Stomach (tissue), 9 donors: ENCODE data around the gene GRIA4. TPM values are rescaled to one million over a fixed set of nuclear protein-coding genes. Genes with fewer than 3 reads are reported as not detected.

ENCODE experiments used
- DNase-seq, 2 donors: peaks; one replicate each; pipeline versions ENCODE4 v3.0.0 to v3.0.0-alpha.2; 2013 to 2019
- H3K27ac ChIP-seq, 5 donors: fragments of 200-600 bp in 4 of 5; sonication (generic) in 4 of 5; one replicate each; pipeline ENCODE4 v1.5.1; 2013 to 2019; ENCODE audit warnings: mild to moderate bottlenecking in 1 of 5, moderate library complexity in 1 of 5
- H3K27me3 ChIP-seq, 3 donors: fragments of 200-600 bp; sonication (generic); one replicate each; pipeline ENCODE4 v1.5.1; 2017 to 2019; ENCODE audit warnings: mixed run types in 1 of 3
- H3K36me3 ChIP-seq, 4 donors: fragments of 200-600 bp; sonication (generic); 1 replicate in 3 of 4; 2 replicates in 1 of 4; pipeline ENCODE4 v1.5.1; 2016 to 2019
- H3K4me1 ChIP-seq, 4 donors: fragments of 200-600 bp; sonication (generic); one replicate each; pipeline ENCODE4 v1.5.1; 2016 to 2019
- H3K4me3 ChIP-seq, 4 donors: fragments of 200-600 bp; sonication (generic) in 3 of 4; one replicate each; pipeline ENCODE4 v1.5.1; 2016 to 2019; ENCODE audit warnings: mild to moderate bottlenecking in 1 of 4
- H3K9me3 ChIP-seq, 4 donors: fragments of 200-600 bp; sonication (generic); one replicate each; pipeline ENCODE4 v1.5.1; 2016 to 2019
- EP300 ChIP-seq: sonication (generic); formaldehyde crosslinking; IDR thresholded peaks from one replicate; pipeline ENCODE4 v1.6.1; 2017; ENCODE audit warnings: antibody characterized with exemption
- POLR2A ChIP-seq, 4 donors: fragments of 450-650 bp; IDR thresholded peaks; one replicate each; pipeline ENCODE4 v1.6.1; 2016; ENCODE audit warnings: antibody characterized with exemption in 4 of 4, control low read depth in 2 of 4, mild to moderate bottlenecking in 1 of 4, moderate library complexity in 1 of 4
- POLR2AphosphoS5 ChIP-seq, 3 donors: sonication (generic); formaldehyde crosslinking; IDR thresholded peaks; one replicate each; pipeline ENCODE4 v1.6.1; 2016; ENCODE audit warnings: antibody characterized with exemption in 3 of 3
- WGBS, 5 donors: extraction: QIAGEN DNeasy Blood & Tissue Kit in 3 of 5; methylation state at CpG; one replicate each; pipeline versions ENCODE4 v1.1.5 to v1.1.7; 2013 to 2018; 5-methylcytosine and 5-hydroxymethylcytosine counted together
- intact Hi-C: fragments of 100-400 bp; cut with DNase I; formaldehyde crosslinking; loops from one replicate; pipeline ENCODE4 v1.15.1; 2023; ENCODE audit warnings: low total_unique reads
- polyA plus RNA-seq, 3 donors: library from polyadenylated mRNA; stranded (reverse); fragments of 200-250 nt; gene quantifications; one replicate each; pipeline ENCODE4 v1.2.3, GENCODE V29; 2013
- total RNA-seq, 5 donors: library from RNA; depleted of rRNA; stranded (reverse); fragments of >200 nt; gene quantifications; one replicate each; pipeline versions ENCODE4 v1.1.0 to v1.2.3, GENCODE V29; 2014 to 2016
- TF ChIP-seq, protein P1 (sequence below), 7 experiments: fragments of 450-650 bp in 4 of 7; fragments of 200-600 bp in 3 of 7; sonication (generic) in 3 of 7; IDR thresholded peaks; one replicate each; pipeline ENCODE4 v1.5.1; 2016 to 2019; ENCODE audit warnings: antibody characterized with exemption in 7 of 7, control low read depth in 2 of 7, mild to moderate bottlenecking in 1 of 7
- donor health status: healthy with polysubstance abuse.
- donor health status: Bipolar disorder and iron deficiency.
- donor health status: healthy.

Gene GRIA4
- total and polyA plus RNA-seq, 8 donors, result under 0.01 to 5.9 (median 2.0) TPM; not detected in 1

- Histone ChIP-seq H3K4me1 (no peaks in the 10 kb centered on the region), H3K36me3 (no peaks in the 10 kb centered on the region), H3K27ac (no peak overlapping the region), H3K4me3 (no peak overlapping the region), H3K9me3 (no peaks in the 10 kb centered on the region), H3K27me3 (no peaks in the 10 kb centered on the region)
- no peak for DNase-seq
- no peak for TF ChIP-seq POLR2A (IDR thresholded peaks at IDR 0.05)
- no peak for TF ChIP-seq POLR2AphosphoS5 (IDR thresholded peaks at IDR 0.05)
- TF ChIP-seq EP300, result no peak
- TF ChIP-seq, protein P1, sequence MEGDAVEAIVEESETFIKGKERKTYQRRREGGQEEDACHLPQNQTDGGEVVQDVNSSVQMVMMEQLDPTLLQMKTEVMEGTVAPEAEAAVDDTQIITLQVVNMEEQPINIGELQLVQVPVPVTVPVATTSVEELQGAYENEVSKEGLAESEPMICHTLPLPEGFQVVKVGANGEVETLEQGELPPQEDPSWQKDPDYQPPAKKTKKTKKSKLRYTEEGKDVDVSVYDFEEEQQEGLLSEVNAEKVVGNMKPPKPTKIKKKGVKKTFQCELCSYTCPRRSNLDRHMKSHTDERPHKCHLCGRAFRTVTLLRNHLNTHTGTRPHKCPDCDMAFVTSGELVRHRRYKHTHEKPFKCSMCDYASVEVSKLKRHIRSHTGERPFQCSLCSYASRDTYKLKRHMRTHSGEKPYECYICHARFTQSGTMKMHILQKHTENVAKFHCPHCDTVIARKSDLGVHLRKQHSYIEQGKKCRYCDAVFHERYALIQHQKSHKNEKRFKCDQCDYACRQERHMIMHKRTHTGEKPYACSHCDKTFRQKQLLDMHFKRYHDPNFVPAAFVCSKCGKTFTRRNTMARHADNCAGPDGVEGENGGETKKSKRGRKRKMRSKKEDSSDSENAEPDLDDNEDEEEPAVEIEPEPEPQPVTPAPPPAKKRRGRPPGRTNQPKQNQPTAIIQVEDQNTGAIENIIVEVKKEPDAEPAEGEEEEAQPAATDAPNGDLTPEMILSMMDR (IDR thresholded peaks at IDR 0.05), result no peak
- intact Hi-C loops, result no loop called here
- WGBS, 5 donors, result 88 to 94% (median 93%) methylated on average over 1 of the region's 1 CpG
Observed at GRCh38 chr11:105754716-105755115, 144.8 kb downstream of the GRIA4 start.

GRCh38 chr11:105757107-105757506 is 147.2 kb downstream of the GRIA4 start:
- no peaks in the 10 kb centered on the region for H3K4me1 ChIP-seq
- DNase-seq, result no peak
- H3K27ac ChIP-seq, result no peak overlapping the region
- TF ChIP-seq POLR2A (IDR thresholded peaks at IDR 0.05) (no peak), POLR2AphosphoS5 (IDR thresholded peaks at IDR 0.05) (no peak), EP300 (no peak)
- TF ChIP-seq, protein P1 (IDR thresholded peaks at IDR 0.05), result no peak
- WGBS, 5 donors, result 62 to 71% (median 65%) methylated on average over 6 of the region's 6 CpGs
- no peaks in the 10 kb centered on the region for H3K36me3 ChIP-seq
- H3K9me3 ChIP-seq, result no peaks in the 10 kb centered on the region
- no peak overlapping the region for H3K4me3 ChIP-seq
- intact Hi-C loops, result no loop called here
- no peaks in the 10 kb centered on the region for H3K27me3 ChIP-seq

DNA sequence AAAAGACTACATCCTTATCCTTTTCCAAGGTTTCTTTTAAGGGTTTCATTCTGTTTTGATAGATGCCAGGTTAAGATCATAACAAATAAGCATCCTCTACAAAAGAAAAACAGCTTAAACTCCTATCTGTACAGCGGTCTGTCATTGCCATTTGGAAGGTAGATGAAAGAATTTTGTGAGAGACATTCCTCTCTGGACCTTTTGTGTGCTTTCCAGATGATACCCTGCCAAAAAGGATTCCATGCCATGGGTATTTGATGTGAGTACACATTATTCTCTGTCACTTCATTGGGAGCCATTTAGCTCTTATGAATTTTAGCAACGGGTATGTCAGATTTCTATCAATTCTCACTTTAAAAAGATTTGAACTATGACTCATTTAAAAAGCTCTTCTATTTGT is 153.7 kb downstream of the GRIA4 start:
- TF ChIP-seq POLR2AphosphoS5 (IDR thresholded peaks at IDR 0.05) (no peak), EP300 (no peak), POLR2A (IDR thresholded peaks at IDR 0.05) (no peak)
- TF ChIP-seq, protein P1 (IDR thresholded peaks at IDR 0.05), result no peak
- no peaks in the 10 kb centered on the region for H3K27me3 ChIP-seq
- WGBS, 5 donors, result 68 to 84% (median 81%) methylated on average over 2 of the region's 2 CpGs
- intact Hi-C loops, result no loop called here
- H3K9me3 ChIP-seq, result no peaks in the 10 kb centered on the region
- no peaks in the 10 kb centered on the region for H3K36me3 ChIP-seq
- H3K4me1 ChIP-seq, result no peaks in the 10 kb centered on the region
- no peak overlapping the region for H3K27ac ChIP-seq
- H3K4me3 ChIP-seq, result no peak overlapping the region
- DNase-seq, result no peak

GRCh38 chr11:105767931-105768330 is 158.1 kb downstream of the GRIA4 start:
- Histone ChIP-seq H3K27me3 (no peaks in the 10 kb centered on the region), H3K27ac (no peak overlapping the region), H3K4me3 (no peak overlapping the region), H3K36me3 (no peaks in the 10 kb centered on the region), H3K4me1 (no peaks in the 10 kb centered on the region), H3K9me3 (no peaks in the 10 kb centered on the region)
- TF ChIP-seq, protein P1 (IDR thresholded peaks at IDR 0.05), result no peak
- no peak for TF ChIP-seq EP300
- TF ChIP-seq POLR2AphosphoS5 (IDR thresholded peaks at IDR 0.05), result no peak
- TF ChIP-seq POLR2A (IDR thresholded peaks at IDR 0.05), result no peak
- intact Hi-C loops, result no loop called here
- DNase-seq, result no peak
